Right renal pelvis (tissue), 4 donors: Measurements from ENCODE around the gene ADAMTSL4. TPM values are rescaled to one million over a fixed set of nuclear protein-coding genes. Genes with fewer than 3 reads are reported as not detected.

ENCODE experiments used
- DNase-seq, 4 donors: peaks; one replicate each; pipeline ENCODE4 v3.0.0-alpha.2; 2013; ENCODE audit warnings: low read depth in 4 of 4, low spot score in 3 of 4, missing footprints in 1 of 4
- polyA plus RNA-seq, 4 donors: library from polyadenylated mRNA; unstranded; fragments of 120-200 nt; gene quantifications; one replicate each; pipeline ENCODE4 v1.2.1, GENCODE V29; 2013; ENCODE audit not compliant: insufficient read length in 4 of 4

Gene ADAMTSL4
- polyA plus RNA-seq, 4 donors = 12.4 to 21.0 (median 13.8) TPM

DNA sequence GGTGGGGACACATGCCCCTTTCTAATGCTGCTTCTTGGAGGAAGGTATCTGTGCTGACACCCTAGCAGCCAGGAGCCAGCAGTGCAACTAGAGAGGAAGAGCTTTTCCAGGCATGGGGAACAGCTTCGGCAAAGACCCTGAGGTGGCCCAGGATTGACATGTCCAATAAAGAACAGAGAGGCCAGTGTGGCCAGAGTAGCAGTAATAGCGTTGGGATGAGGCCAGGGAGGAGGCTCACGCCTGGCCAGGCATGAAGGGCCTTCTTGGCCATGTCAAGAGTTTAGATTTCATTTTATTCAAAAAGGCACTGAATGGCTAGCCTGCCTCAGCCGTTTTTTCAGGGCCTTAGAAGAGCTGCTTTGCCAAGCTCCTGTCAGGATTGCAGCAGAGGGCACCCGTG is 16.3 kb upstream of the ADAMTSL4 start:
- DNase-seq = no peak

DNA sequence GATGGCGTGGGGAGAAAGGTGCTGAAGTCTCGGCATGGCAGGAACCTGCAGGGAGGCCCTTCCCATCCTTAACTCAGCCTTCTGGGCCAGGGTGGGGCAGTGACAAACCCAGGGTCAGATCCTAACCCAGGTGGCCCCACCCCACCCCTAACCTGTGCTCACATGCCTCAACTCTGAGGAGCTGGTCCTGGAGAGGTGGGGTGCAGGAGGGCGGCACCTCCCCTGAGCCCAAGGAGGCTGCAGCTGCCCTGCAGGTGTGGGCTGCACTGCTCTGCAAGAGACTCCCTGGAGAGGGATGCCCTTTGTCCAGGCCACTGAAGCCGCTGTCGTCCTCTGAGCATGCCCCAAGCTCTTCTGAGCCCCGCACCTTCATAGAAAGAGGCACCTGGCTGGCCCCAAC is 15.2 kb upstream of the ADAMTSL4 start:
- DNase-seq = no peak

DNA sequence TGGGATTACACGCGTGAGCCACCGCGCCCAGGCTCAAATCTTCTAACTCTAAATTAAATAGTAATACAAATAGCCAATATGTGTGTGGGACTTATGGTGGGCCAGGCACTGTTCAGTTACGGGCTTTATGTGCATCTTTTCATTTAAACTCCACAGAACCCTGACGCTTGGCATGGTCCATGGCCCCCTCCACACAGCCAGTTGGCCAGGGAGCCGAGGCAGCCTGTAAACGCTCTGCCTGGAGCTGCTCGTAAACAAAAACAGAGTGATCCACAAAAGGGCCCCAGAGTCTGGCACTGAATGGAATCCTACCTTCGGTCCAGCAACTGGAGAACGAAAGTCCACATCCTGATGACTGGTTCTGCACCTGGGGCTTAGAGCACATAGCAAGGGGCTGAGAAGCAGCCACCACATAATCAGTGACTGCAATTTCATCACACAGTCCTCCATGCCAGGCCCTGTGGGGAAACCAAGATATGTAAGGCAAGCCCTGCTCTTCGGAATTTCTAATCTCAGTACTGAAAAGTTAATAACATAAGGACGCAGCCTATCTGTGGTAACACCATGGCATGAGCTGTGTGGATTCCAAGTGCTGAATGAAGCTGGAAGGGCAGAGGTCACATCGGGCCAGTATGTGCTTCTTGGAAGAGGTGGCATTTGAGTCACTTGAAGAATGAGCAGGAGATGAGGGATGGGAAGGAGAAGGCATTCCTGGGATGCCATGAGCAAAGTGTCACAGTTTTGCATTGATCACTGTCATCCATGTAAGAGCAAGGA is 13.5 kb upstream of the ADAMTSL4 start:
- no peak for DNase-seq

DNA sequence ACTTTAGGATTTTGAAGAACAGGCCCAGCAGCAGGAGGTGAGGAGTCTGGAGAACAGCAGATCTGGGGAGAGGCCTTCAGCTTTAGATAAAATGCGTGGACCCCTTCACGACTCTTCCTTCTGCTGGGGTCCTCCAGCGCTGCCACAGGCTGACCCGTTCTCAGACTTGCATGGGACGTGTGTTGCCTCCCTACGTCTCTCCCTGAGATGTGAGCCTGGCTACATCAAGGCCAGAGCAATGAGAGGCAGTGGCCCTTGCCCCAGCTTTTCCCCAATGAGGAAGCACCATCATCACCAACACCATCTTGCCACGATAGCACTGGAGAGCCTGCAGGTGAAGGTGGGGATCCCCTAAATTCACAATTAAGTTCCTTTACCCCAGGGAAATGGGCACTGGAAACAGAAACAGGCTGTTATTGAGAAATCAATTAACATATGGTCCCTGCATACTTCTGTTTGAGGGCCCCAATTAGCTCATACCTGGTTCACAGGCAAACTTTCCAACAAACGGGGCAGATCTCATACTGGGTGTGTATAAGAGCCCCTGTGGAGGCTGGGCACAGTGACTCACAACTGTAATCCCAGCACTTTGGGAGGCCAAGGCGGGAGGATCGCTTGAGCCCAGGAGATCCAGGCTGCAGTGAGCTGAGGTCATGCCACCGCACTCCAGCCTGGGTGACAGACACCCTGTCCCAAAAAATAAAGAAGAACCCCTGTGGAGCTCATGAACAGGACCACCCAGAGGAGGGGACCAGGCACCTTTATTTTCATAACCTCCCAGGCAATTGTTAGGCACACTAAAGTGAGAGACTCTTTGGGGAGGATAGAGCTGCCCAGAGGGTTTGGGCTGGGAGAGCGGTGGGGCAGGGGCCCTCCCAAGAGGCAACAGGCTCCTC is 12.1 kb upstream of the ADAMTSL4 start:
- DNase-seq = no peak

DNA sequence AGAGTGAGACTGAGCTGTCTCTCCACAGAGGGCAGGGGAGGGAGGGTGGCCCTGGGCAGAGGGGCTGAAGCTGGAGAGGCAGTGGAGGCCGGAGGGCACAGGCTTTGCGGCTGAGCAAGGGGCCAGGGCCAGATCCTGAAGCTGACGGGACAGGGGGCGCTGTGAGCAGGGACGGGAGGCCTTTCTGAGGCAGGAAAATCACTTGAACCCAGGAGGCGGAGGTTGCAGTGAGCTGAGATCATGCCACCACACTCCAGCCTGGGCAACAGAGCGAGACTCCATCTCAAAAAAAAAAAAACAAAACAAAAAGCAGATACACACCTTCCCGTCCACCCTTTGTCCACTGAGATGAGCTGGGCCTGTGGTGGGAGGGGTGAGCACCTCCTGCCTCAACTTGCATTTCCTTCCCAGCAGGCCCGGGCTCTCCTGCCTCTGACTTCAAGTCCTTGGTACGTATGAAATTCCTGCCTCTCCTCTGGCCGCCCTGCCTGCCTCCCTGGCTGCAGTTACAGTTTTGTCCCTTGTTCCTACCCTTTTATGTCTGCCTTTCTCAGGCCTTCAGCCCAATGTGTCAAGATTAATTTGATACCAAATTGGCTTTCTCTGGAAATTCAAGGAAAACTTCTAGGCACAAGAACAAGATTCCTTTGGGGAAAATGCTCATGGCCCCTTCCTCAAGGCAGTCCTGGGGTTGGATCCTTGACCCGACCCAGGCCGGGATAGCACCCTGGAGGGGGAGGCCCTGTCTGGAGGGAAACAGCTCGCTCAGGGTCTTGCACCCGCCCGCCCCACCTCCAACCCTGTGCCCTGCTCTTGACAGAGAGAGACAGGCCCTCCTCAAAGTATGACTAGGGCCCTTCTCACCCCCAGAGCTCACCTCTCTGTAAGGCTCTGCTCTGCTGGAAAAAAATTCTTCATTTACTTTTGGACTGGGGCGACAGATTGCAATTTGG is 11.2 kb upstream of the ADAMTSL4 start:
- DNase-seq = no peak

DNA sequence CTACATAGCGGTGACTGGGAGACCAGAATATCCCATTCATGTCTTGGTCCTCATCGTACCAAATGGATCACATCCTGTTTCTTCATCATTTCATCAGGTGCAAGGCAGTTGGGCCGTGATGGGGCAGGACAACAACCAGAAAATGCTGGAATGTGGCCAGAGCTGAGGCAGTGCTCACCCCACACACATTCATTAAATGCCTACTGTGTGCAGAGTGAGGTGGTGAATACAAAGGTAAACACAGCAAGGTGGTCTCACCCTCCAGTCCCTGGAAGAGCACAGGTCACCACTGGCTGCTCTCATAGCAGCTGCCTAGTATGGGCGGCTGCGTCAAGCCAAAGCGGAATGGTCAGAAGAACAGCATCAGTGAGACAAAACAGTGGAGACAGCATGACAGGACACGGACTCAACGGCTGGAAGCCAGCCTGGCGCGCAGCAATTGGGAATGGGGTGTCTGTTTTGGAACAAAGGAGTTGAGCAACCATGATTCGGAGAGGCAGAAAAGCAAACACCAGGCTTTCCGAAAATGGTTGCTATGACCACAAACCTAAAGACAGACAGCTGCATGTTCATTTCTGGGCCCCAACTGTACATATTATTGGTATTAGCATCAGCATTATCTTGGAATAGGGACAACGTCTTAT is 5.6 kb upstream of the ADAMTSL4 start:
- no peak for DNase-seq

DNA sequence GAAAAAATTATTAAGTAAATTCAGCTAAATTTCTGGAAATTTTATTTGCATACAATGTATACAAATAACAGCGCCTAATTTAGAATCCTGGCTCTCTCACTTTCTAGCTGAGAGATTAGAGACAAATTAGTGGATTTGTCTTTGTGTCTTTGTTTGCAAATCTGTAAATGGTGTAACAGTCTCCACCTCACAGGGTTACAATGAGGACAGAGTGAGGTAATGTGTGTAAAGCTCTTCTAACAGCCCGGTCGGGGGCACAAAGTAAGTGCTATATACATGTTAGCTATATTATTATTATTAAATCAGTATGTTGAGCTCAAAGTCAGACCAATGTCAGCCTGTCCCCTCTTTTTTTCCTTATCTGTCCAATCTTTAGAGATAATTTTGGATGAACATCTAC is 5.0 kb upstream of the ADAMTSL4 start:
- no peak for DNase-seq

DNA sequence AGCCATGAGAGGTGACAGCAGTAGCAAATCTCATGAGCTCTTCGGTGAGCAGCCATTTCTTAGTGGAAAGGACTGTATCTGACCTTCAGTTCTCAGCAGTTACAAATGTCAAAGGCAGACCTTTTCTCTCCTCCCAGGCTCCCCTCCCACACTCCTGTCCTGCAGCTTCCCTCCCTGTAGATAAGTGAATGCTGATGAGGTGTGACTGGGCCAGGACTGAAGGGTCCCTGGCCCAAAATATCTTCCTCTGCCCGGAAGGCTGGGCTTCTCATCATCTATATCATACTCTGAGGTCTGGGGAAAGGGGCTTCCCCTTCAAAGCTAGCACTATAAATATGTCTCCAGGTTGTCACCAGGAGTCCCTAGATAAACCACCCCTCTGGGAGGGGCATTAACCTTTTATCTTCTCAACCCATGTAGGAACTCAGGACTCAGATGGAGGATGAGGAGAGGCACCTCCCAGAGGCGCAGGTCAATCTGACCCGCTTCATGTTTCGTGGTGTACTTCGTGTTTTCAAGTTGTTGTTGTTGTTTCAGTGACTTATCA is 3.6 kb upstream of the ADAMTSL4 start:
- no peak for DNase-seq

DNA sequence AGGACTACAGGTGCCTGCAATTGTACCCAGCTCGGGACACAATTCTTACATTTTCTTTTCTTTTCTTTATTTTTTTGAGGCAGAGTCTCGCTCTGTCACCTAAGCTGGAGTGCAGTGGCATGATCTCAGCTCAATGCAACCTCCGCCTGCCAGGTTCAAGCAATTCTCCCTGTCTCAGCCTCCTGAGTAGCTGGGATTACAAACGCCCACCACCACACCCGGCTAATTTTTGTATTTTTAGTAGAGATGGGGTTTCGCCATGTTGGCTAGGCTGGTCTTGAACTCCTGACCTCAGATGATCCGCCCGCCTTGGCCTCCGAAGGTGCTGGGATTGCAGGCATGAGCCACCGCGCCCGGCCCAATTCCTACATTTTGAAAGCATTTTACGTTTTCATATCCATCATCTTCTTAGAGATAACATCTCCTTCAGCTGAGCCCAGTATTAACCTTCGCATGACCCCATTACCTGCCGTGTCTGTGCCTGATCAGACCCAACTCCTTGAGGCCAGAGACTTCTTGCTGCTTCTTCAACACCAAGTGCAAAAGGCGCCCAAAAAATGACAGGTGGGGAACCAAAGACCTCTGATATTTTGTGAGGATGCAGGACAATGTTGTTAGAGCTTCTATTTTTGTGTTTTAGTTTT is 2.8 kb upstream of the ADAMTSL4 start:
- DNase-seq = no peak

DNA sequence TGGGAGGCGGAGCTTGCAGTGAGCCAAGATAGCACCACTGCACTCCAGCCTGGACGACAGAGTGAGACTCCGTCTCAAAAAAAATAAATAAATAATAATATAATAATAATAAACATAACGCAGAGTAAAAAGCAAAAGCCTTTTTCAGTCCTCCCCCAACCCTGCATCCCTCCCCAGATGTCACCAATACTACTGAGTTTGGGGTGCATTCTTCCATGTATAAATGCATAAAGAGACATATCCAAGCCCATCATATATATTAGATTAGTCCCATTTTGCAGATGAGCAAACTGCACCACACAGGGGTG is 930 bp upstream of the ADAMTSL4 start:
- DNase-seq = no peak

DNA sequence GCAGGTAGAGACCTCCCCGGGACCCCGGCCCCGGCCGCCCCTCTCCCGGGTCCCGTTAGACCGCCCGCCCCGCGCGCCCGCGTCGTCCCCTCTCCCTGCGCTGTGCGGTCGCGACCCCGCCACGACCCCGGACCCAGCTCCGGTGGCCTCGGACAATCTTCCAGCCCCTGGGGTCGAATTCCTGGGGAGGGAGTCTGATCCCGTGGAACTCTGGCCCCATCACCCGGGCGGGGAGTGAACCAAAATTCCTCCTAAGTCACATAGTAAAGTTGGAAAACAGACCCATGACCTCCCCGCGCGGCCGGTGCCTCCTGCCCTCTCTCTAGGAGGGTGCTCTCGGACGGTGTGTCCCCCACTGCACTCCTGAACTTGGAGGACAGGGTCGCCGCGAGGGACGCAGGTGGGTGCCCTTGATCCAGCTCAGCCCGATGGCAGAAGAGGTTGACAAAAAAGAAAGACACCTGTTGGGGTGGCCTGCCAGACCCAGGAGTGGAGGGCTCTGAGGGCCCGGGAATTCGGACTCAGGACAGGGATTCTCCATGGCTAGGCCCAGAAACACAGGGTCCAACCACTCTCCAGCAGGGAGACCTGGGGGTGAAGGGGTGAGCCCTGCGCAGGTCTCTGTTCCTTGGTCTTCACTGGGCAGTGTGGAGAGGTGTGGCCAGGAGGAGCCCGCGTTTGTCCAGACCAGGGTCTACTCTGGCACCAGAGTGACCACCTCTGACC is 451 bp downstream of the ADAMTSL4 start:
- no peak for DNase-seq

DNA sequence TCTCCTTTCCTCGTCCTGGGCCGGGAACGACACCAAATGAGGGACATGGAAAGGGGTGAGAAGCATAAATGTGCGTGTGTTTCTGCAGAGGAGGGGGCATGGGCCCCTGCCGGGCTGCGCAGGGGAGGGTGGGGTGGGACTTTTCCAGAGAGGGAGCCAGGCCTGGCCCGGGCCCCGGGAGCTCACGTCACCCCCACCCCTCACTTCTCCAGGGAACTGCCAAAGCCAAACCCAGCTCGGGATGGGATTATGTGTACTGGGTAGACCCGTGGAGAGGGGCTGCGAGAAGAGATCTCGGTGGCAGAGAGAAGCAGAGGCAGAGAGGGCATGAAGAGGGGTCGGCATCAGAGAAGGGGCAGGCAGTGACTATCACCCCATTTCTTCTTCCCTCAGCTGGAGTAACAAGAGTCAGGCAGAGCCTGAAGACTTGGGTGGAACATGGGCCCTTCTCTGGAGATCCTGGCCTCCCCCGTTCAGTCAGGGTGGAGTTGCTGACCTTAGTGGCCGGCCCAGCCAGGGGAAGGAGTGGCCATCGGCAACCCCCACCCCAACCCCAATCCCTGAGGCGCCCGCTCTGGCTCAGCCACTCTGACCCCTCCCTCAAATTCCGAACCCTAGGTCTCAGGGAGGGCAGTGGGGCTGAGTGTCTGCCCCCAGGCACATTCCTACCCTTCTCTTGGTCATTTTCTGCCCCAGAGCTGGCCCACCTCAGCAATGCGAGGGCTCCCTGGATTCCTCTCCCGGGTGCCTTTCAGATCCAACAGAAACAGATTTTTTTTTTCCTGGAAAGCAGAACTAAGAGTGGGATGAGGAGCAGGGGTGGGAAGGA is 1.2 kb downstream of the ADAMTSL4 start:
- DNase-seq = no peak

DNA sequence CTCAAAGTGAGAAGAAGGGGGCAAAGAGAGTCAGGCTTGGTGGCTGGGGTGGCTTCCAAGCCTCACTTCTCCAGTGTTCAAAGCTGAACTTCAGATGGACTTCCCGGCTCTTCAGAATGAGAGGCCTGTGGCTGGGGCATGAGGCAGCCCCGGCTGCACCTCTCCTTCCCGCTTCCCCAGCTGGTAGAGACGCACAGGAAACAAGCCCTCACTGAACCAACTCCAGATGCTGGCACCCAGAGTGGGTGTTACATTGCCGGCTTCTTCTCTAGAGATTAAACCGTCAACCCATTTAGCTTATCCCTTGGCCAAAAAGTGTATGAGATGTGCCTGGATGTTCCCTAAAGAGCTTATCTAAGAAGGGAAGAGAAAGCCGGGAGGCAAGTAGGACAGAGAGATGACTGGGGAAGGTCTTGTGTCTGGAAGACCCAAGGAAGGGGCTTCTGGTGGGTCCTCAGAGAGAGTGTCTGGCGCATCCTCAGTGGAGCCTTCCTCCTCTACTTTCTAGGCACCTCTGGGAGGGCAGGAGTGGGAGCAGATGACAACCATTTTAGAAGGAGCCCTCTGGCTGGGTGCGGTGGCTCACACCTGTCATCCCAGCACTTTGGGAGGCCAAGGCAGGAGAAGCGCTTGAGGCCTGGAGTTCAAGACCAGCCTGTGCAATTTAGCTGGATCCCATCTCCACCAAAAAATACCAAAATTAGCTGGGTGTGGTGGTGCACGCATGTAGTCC is 2.0 kb downstream of the ADAMTSL4 start:
- DNase-seq = no peak

DNA sequence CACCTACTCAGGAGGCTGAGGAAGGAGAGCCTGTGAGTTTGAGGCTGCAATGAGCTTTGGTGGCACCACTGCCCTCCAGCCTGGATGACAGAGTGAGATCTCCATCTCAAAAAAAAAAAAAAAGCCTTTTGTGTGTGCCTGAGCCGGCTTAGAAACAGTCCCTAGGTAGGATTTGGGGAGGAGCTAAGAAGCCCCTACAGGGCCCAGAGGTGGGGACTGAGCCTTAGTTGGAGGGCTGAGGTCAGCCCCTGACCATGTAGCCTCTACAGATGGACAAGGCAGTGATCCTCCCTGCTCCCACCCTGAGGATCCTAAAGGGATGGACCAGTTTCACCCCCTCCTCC is 2.5 kb downstream of the ADAMTSL4 start:
- no peak for DNase-seq

DNA sequence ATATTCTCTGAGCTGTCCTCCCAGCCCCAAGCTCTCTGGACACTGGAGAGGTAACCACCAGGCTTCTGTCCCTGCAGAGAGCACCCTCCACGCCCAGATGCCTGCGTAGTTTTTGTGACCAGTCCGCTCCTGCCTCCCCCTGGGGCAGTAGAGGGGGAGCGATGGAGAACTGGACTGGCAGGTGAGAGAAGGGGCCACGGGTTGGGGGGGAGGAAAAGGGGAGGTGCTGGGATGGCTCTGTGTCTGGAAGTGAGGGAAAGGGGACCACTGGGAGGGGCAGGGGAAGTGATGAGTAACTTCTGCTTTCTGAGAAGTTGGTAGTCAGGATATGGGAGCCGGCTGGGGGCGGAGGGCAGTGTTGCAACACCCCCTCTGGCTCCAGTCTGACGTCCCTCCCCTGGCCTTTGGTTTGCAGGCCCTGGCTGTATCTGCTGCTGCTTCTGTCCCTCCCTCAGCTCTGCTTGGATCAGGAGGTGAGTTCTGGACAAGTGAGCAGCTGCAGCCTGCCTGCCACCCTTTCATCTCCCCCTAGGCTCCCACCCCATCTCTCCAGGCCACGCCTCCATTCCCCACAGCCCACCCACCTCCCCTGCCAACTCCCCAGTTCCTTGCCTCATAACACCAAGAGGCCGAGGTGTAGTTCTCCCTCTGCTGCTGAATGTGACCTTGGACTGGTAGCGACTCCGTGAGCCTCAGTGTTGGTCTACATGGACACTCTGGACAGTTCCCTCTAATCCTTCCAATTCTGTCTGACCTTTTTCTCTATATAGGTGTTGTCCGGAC is 3.1 kb downstream of the ADAMTSL4 start:
- no peak for DNase-seq

DNA sequence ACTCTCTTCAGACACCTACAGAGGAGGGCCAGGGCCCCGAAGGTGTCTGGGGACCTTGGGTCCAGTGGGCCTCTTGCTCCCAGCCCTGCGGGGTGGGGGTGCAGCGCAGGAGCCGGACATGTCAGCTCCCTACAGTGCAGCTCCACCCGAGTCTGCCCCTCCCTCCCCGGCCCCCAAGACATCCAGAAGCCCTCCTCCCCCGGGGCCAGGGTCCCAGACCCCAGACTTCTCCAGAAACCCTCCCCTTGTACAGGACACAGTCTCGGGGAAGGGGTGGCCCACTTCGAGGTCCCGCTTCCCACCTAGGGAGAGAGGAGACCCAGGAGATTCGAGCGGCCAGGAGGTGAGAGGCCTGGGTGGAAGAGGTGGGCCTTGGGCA is 3.7 kb downstream of the ADAMTSL4 start:
- no peak for DNase-seq
